Esophagus mucosa (tissue), 1 donor: ENCODE data around the gene ZKSCAN8. TPM values are rescaled to one million over a fixed set of nuclear protein-coding genes. Genes with fewer than 3 reads are reported as not detected.
"Not testable (repeated sequence)": the region's sequence is repeated elsewhere in the genome, so short reads cannot be mapped to it uniquely, and the experiment has no call there.

Experiments
- ATAC-seq: fragments of 200-7000 bp; cut with Tn5 transposase; one replicate; pipeline ENCODE4 v1.9.1; 2020
- total RNA-seq: library from RNA; stranded (reverse); gene quantifications from one replicate; pipeline ENCODE4 v1.2.4, GENCODE V29; 2023
- donor health status: DM: yes; HTN: yes; CAD: no.

ZKSCAN8 gene
- 6.6 TPM for total RNA-seq

GRCh38 chr6:28141500-28142329 is at the start of gene ZKSCAN8:
Gene ZKSCAN8 (plus strand): TSS chr6:28141883. CDS start chr6:28148408, 6,525 bp downstream.
- ATAC-seq = peak; percentile 78

GRCh38 chr6:28102222-28102621 is 39.5 kb upstream of the ZKSCAN8 start:
- ATAC-seq = not testable (repeated sequence)

- not testable (repeated sequence) for ATAC-seq
Measured at GRCh38 chr6:28102699-28103098, 39.0 kb upstream of the ZKSCAN8 start.

GRCh38 chr6:28104392-28105244 is 37.1 kb upstream of the ZKSCAN8 start:
- ATAC-seq = peak; percentile 100

GRCh38 chr6:28105245-28105639 is 36.4 kb upstream of the ZKSCAN8 start:
- peak; percentile 20 for ATAC-seq

- no peak for ATAC-seq
Measured at GRCh38 chr6:28107506-28107905, 34.2 kb upstream of the ZKSCAN8 start.

- no peak for ATAC-seq
Measured at GRCh38 chr6:28111964-28112363, 29.7 kb upstream of the ZKSCAN8 start.

GRCh38 chr6:28115799-28116198 is 25.9 kb upstream of the ZKSCAN8 start:
- no peak for ATAC-seq

- no peak for ATAC-seq
Measured at GRCh38 chr6:28117386-28118050, 24.2 kb upstream of the ZKSCAN8 start.

- ATAC-seq = no peak
Measured at GRCh38 chr6:28118217-28118616, 23.5 kb upstream of the ZKSCAN8 start.

- ATAC-seq = no peak
Measured at GRCh38 chr6:28121876-28122275, 19.8 kb upstream of the ZKSCAN8 start.

GRCh38 chr6:28122283-28122682 is 19.4 kb upstream of the ZKSCAN8 start:
- ATAC-seq = not testable (repeated sequence)

- ATAC-seq = peak; percentile 98
Measured at GRCh38 chr6:28124350-28124970, 17.2 kb upstream of the ZKSCAN8 start, which contains the start of gene ZSCAN16. Gene ZSCAN16 (plus strand): TSS chr6:28124609. CDS start chr6:28125444, 835 bp downstream.

GRCh38 chr6:28124971-28125353 is 16.7 kb upstream of the ZKSCAN8 start:
- peak; percentile 17 for ATAC-seq

GRCh38 chr6:28125401-28125800 is 16.3 kb upstream of the ZKSCAN8 start:
- no peak for ATAC-seq

GRCh38 chr6:28134015-28134414 is 7.7 kb upstream of the ZKSCAN8 start:
- no peak for ATAC-seq

GRCh38 chr6:28134716-28135115 is 7.0 kb upstream of the ZKSCAN8 start:
- ATAC-seq = no peak

GRCh38 chr6:28135393-28135792 is 6.3 kb upstream of the ZKSCAN8 start:
- no peak for ATAC-seq

GRCh38 chr6:28136585-28137504 is 4.8 kb upstream of the ZKSCAN8 start:
- peak; percentile 86 for ATAC-seq

- ATAC-seq = peak; percentile 47
Measured at GRCh38 chr6:28137505-28137981, 4.1 kb upstream of the ZKSCAN8 start.
